Activated gamma-delta T cell treated with Interleukin-2 at 50 U/mL for 16 hours (primary cell): ENCODE data around the gene FAM171A2.

Experiments used
- DNase-seq: peaks from one replicate; pipeline ENCODE4 v3.0.0-alpha.2; 2020

FAM171A2 gene

GRCh38 chr17:44318077-44318892 lies 45.4 kb downstream of the FAM171A2 start:
- no peak for DNase-seq

DNA sequence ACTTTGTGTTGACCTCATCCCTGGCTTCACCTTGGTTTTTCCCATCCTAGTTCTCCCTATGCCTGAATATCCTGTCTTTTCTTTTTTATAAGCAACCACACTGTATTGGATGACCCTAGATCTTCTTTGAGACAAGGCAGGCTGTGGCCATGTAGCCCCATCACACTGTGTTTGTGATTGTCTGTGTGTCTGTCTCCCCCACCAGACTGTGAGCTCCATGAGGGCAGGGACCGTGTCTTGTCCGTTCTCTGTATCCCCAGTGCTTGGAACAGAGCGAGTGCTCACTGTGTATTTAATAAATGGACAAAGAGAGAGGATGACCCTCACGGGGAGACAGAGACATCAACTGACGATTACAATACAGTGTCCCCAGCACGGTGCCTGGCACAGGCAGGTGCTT lies 46.1 kb downstream of the FAM171A2 start:
- no peak for DNase-seq

- no peak for DNase-seq
Observed at GRCh38 chr17:44315760-44316731, 47.6 kb downstream of the FAM171A2 start.

GRCh38 chr17:44314869-44315661 lies 48.6 kb downstream of the FAM171A2 start:
- DNase-seq, result no peak

DNA sequence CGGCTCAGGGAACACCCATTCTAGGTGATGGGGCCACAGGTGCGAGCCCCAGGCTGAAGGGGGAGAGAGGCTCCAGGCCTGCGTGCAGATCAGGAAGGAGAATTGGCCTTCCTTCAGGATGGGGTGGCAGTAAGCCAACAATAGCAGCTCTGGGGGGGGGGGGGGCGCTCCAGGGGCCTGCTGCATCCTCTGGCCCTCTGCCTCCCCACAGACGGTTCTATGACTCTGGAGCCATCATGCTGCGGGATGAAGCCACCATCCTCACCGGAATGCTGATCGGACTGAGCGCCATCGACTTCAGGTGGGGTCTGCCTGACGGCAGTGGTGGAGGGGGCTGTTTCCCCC lies 49.2 kb downstream of the FAM171A2 start:
- no peak for DNase-seq

DNA sequence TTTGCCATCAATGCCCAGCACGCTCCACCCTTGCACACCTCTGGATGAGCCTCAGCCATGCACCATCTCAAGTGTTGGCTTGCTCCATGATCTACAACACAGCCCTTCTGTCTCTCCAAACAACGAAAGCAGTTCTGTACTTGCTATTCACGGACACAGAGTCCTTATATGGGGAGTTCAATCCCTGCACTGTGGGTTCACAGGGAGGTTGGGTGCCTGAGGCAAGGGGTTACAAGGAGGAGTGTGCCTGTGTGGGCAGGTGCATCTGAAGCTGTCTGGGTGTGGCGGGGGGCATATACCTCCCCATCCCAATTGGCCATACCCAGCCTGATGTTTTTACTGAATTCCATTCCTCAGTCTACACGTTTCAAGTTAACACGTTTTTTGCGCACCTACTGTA lies 49.6 kb downstream of the FAM171A2 start:
- no peak for DNase-seq

DNA sequence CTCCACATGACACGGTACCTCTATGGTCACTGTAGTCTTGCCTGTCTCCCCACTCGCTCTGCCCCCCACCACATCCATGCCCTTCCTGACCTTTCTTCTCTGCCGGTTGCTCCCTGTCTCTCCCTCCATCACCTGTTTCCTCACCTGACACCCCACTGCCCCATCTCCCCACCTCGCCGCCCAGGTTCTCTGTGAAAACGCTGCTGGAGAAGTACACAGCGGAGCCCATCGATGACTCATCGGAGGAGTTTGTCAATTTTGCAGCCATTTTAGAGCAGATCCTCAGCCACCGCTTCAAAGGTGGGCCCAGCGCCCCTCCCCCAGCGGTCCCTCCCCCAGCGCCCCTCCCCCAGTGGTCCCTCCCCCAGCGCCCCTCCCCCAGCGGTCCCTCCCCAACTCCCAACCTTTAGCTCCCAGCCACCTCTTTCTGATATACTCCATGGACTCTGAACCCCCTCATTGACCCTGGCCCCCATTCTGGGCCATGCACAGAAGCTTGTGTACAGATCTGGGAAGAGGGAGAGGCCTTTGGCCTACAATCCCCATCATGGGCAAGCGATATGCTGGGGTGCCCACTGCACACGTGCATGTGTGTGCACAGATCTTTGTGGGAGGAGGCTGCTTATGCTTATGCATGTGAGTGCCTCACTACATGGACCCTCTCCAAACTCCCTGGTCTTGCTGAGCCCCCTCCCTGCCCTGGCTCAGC lies 51.1 kb downstream of the FAM171A2 start:
- DNase-seq, result no peak

DNA sequence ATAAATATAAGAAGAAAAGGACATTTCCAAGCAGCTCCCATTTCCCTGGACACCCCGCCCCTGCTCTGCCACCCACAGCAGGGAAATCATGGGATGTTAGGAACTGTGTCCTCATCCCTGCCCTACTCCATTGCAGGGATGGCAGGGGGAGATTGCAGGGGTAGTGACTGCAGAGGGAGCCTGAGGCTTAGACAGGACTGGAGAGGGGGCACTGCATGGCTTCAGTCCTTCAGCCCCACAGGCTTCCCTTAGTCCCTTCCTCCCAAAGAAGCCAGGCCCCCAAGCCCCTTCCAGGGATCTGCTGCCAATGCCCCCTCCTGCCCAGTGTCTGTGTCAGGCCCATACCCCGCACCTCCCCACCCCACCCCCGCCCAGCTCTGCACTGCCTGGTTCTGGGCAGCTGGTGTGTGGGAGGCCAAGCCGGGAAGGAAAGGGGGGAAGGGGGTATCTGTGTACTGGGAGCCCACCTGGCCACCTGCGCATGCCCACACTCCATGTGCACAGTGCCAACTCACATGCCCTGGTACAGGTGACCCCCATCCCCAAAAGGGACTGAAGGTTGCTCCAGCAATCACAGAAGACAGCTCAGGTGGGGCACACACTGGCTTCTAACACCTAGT lies 52.0 kb downstream of the FAM171A2 start:
- DNase-seq, result no peak

- DNase-seq, result no peak
Observed at GRCh38 chr17:44310609-44311376, 52.9 kb downstream of the FAM171A2 start.

- no peak for DNase-seq
Observed at GRCh38 chr17:44310188-44310587, 53.5 kb downstream of the FAM171A2 start.

DNA sequence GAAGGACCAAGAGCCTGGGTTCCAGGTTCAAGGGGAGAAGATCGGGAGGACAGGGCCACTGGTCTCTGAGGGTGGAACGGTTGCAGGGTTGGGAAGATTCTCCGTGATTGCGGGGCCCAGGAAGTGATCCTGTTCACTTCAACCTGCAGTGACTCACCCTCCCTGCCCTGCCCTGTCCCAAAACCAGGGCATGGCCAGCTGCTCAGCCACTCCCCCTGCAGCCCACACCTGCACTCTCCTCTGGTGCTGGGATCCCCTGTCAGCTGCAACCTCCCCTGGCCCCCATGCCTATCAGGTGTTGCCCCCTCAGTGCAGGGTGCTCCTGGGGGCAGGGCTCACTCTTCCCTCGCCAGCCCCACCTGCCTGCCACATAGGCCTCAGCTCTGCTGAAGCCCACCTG lies 54.2 kb downstream of the FAM171A2 start:
- DNase-seq, result no peak

GRCh38 chr17:44308865-44309264 lies 54.8 kb downstream of the FAM171A2 start:
- DNase-seq, result no peak

- peak; percentile 86 for DNase-seq
Observed at GRCh38 chr17:44308320-44308818, 55.3 kb downstream of the FAM171A2 start, which contains the start of gene RUNDC3A. RUNDC3A (plus strand) TSS chr17:44308601; CDS start chr17:44308833, 232 bp downstream.

- DNase-seq, result no peak
Observed at GRCh38 chr17:44307387-44308186, 56.1 kb downstream of the FAM171A2 start.

GRCh38 chr17:44304651-44305050 lies 59.0 kb downstream of the FAM171A2 start:
- DNase-seq, result no peak
